Spleen (tissue), 7 donors: ENCODE data around the gene S100Z.

Experiments
- CTCF ChIP-seq, 11 experiments: fragments of 200-600 bp in 7 of 11; fragments of 450-650 bp in 4 of 11; sonication (generic) in 4 of 11; IDR thresholded peaks in 8 of 11; conservative IDR thresholded peaks in 3 of 11; 1 replicate in 7 of 11; 2 replicates in 4 of 11; pipeline versions ENCODE4 v1.4.0 to v1.8.0; 2016 to 2021; ENCODE audit warnings: antibody characterized with exemption in 11 of 11, inconsistent platforms in 4 of 11, mild to moderate bottlenecking in 1 of 11
- POLR2A ChIP-seq, 3 donors: fragments of 450-650 bp; IDR thresholded peaks; one replicate each; pipeline ENCODE4 v1.5.1; 2017; ENCODE audit warnings: antibody characterized with exemption in 3 of 3, mild to moderate bottlenecking in 1 of 3
- POLR2AphosphoS5 ChIP-seq, 3 donors: sonication (generic); formaldehyde crosslinking; IDR thresholded peaks; one replicate each; pipeline ENCODE4 v1.5.1; 2017; ENCODE audit warnings: antibody characterized with exemption in 3 of 3
- donor health status: DM: no; HTN: no; CAD: no; lungs with moderate emphysema.
- donor health status: DM: no; HTN: no; CAD: no.
- donor health status: DM: no; HTN: no; CAD: no.

DNA sequence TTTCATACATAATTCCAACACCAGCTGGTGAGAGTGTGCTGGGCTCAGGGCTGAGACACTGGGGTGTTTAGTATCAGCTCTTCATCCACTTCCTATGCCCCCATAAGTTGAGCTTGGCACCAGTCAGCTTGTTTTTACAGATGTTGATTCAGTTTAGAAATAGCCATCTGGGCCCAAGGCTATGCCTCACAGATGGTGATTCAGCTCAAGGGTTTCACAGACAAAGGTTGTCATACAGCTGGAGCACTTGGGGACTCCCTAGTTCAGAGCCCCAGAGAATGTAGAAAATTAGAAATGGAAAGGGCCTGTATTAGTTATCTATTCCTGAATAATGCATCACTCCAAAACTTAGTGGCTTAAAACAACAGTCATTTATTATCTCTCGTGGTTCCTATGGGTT, 92.8 kb downstream of the S100Z start:
- TF ChIP-seq CTCF (IDR thresholded peaks at IDR 0.05 in 8 of 11, conservative IDR thresholded peaks at IDR 0.05 in 3 of 11) (no peak), POLR2A (IDR thresholded peaks at IDR 0.05) (no peak), POLR2AphosphoS5 (IDR thresholded peaks at IDR 0.05) (no peak)
